HG03159 (cell line): ENCODE data around the gene DMRTB1.

Experiments used
- ATAC-seq: cut with Tn5 transposase; IDR thresholded peaks from one replicate; pipeline ENCODE4 v1.9.1; 2021; ENCODE audit warnings: mild to moderate bottlenecking, moderate library complexity; ENCODE audit not compliant: unreplicated experiment

The DMRTB1 gene

DNA sequence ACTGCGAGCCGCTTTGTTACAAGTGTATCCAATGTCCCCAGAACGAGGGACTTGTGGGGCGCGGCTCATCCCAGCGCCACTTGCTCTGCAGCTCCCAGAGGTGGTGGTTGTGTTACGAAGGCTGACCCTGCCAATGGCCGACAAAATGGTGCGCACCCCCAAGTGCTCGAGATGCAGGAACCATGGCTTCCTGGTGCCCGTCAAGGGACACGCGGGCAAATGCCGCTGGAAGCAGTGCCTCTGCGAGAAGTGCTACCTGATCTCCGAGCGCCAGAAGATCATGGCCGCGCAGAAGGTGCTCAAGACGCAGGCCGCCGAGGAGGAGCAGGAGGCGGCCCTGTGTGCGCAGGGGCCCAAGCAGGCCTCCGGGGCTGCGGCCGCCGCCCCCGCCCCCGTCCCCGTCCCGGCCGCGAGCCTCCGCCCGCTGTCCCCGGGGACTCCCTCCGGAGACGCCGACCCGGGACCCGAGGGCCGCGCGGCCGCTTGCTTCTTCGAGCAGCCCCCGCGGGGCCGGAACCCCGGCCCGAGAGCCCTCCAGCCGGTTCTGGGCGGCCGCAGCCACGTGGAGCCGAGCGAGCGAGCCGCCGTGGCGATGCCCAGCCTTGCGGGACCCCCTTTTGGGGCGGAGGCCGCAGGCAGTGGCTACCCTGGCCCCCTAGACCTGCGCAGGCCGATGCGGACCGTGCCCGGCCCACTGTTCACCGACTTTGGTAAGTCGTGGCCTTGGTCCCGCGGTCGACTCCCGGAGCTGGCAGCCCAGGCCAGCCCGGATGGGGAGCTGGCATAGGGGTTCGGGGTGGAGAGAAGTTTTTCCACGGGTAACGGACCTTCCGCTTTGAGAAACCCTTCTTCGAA is at the start of gene DMRTB1:
DMRTB1 (plus strand) TSS at position 79 of the 855 bp plus-strand sequence; CDS start at position 134, 55 bp downstream.
- ATAC-seq, result no peak

DNA sequence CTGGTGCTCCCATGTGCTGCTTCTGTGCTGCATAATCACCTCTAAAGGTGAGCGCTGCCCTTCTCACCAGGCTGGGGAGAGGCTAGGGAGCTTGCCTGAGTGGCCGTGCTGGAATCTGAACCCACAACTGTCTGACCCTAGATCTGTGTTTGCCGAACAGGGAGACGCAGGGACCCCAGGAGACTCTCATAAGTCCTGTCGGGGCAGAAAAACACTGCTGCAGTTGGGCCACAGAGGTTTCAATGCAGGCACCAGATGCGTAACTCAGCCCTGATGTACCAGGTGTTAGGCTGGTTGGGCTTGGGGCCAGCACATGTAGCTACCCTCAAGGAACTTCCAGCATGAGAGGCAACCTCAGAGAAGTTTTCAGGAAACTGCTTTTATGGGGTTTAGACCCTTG is 49.5 kb upstream of the DMRTB1 start:
- ATAC-seq, result no peak

DNA sequence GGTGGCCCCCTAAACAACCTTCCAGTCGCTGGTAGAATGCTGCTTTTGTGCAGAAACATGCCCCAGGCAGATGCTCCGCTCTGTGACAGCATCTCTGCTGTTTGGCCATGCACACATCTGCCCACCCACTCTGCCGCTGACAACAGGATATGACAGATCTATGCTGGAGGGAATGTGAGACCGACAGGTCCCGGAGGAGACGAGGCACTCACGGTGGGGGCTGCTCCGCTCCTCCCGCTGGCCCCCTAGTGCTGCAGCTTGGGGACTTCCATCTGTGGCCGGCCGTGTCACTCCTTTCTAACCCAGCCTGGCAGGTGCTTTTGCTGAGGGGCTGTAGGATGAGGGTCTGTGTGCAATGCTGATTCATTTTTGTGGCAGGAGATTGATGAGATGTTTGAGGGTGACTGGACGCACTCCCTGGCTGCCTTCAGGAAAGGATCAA is 49.1 kb upstream of the DMRTB1 start:
- no peak for ATAC-seq

DNA sequence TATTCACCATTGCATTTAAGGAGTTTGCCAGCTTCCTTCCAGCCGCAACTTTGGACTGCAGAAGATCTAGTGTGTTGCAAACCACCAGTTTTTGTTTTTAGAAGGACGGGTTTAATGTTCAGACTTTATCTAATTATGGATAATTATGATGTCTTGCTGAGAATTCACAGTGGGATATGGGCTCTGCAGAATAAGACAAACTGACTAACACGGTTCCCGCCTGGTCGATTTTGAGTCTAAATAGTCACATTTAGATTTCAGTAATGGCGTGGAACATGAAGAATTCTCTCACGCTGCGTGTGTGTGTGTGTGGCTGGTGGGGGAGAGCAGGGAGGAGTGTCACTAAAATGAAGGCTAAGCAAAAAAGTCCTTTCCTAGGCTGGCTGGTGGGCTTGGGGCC is 48.5 kb upstream of the DMRTB1 start:
- no peak for ATAC-seq

DNA sequence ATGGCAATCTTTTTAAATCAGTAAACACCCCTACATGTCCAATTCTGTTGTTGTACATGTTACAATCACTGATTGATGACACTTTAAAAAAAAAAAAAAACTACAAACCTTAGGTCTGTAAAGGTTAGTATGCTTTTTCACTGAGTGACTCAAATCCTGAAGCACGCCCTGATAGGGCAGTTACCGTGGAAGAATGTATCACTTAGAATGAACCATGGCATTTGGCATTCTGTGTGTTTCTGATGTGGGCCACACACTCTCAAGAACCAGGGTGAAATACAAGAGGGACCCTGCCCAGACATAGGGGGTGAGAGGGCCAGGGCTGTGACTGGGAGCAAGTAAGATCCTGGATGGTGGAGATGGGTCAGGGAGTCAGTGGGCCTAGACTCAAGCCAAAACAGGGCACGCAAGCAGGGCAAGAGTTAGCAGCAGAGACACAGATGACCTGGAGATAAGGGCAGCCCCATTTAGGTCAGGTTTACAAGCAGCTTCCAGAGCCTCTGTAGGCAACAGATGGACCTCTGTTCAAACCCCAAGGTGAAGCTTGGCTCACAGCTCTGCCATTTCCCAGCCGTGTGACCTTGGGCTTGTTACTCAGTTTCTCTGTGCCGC is 47.6 kb upstream of the DMRTB1 start:
- no peak for ATAC-seq

DNA sequence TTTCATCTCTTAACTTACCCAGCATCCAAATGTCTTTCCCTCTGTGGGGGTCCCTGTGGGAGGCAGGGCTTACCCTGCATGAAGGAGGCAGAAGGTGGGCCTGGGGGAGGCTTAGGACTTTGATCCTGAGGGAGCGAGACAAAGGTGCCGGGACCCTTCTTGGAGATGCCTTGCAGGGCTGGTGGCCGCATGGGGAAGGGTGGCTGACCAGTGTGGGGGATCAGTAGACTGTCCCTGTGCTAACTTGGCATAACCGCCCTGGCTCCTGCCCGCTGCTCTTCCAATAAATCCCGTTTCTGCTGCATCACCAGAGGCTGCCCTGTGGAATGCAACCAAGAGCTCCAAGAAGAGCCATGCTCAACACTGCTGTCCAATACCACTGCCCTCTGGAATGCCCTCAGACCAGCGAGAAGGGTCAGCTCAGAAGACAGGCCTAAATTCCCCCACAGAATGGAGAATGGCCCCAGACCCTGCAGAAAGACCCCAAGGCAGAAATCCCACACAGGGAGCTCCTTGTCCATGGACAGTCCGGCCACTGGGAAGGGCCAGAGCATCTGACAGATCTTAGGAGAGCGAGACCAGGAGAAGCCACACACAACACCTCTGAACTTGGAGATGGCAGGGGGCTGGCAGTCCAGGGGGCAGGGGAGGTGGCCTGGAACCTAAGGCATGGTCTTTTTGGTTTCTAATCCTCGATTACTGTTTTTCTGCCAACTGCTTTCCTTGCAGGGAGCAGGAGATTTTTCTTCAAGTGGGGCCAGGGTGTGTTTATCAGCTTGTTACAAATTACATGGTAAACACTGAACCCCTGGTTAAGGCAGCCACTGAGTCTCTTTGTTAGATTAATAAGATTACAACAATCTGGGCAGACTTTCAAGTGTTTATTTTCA is 46.7 kb upstream of the DMRTB1 start:
- no peak for ATAC-seq

DNA sequence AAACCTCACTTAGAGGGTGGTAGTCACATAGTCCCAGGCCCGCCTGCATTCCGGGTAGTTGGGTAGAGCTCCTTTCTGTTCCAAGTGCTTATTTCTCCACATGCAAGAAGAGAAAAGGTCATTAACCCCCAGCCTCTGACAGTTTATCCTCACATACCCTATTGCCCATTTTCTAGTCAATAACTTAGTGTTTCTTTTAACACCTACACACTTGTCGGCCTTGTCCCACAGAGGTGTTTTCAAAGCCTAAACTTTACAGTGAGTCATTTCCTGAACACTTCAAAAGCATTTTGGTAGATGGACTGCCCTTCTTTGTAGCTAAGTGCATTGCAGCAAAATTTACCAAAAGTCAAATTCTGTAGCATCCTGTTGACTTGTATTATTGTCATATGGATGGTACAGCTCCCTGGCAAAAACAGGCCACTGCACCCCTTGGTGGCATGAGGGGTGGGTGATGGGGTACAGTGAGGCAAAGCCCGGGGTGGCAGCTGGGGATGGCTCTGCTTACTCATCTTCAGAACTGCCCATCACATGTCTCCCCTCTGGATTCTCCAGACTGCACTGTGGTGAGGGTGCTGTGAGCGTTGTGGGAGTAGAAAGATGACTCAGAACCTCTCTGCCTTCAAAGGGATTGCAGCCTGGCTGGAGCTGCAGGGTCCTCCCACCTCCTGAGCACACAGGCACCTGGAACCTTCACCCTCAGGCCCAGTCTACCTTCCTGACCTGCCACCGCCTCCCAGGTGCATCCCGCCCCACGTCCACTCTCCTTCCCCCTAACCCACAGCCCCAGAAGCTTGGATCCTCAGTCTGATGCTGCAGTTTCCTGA is 45.8 kb upstream of the DMRTB1 start:
- no peak for ATAC-seq

DNA sequence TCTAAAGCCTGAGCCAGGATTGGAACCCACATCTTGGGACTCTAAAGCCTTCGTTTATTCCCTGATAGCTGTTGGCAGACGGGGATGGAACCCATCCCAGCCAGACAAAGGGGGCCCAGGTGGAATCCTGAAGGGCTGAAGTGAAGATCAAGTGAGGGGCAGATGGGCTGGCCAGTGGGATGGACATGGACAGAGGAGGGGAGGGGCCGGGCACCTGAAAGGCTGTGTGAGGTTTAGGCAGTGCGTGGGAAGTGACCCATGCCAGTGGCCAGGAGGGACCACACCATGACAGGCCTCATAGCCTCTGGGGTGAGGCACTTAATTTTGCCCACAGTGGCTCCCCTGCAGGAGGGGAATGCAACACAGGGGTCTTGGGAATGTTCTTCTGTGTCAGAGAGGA is 44.6 kb upstream of the DMRTB1 start:
- ATAC-seq, result no peak

DNA sequence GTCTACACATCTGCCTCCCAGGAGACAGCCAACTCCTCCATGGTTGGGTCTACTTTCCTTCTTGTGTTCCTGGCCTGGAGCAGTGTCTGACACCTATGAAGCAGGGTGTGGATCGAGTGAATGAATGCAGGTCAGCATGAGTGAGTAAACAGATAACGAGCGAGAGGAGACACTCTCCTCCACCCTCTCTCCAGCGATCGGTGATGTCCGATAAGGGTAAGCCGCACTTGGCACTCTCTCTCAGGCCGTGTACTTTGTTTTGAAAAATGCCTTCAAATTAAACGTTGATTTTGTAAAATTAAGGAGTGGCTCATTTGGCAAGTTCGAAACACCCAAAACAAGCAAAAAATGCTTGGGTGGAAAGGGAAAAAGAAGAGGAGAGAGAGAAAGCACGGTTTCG is 43.8 kb upstream of the DMRTB1 start:
- ATAC-seq, result no peak

DNA sequence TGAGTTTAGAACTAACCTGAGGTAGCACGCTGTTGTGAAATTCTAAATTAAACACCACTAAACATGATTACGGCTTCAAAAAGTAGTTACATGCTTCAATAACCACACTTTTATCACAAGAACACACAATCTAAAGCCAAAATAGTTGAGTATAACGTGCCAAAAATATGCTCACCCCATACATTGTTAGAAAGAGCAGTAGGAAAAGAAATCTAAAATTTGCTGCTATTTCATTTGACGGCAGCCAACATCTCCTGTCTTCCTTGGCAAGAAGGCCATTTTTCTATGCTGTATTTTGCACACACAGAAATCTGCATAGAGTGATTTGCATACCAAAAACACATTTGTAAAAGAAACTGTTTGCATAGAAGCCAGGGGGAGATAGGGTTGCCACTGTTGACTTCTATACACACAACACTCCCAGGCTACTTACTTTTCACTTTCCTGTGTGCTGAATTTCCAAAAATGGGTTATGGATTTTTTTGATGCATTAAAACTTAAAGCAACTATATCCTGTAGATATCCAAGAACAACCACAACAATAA is 42.9 kb upstream of the DMRTB1 start:
- ATAC-seq, result no peak

DNA sequence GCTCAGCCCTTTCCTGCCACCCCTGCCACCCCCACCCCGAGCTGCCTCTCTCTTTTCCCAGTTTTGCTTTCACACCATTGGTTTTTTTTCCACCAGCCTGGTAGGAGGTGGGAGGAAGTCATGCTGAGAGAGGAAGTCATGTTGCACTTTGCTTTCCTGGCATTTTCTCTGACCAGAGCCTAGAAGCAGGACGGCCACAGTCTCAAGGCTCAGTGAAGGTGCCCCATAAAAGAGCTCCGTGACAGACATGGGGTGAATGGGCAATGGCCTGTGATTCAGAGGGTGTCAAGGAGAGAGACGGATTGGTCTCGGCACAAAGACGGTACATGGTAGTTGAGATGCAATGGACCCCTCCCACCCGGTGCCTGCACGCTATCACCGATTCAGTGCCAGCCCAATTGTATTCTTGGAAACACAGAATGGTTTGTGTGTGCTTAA is 42.1 kb upstream of the DMRTB1 start:
- ATAC-seq, result no peak

DNA sequence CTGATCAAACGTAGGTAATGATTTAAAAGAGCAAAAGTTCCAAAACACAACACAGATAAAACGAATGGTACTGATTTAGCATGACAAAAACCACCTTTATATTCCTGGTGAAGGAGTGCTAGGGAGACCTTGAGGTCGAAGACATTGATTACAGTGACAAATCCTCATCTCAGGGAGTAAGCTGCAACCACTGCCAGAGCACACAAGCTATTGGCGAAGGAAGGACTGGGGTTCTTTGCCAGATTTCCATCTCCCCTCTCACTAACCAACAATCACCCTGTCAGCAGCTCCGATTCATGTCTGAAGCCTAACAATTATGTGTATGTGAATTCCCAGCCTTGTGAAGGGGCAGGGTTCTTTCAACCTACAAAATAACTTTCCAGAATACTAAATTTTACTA is 40.2 kb upstream of the DMRTB1 start:
- ATAC-seq, result no peak

DNA sequence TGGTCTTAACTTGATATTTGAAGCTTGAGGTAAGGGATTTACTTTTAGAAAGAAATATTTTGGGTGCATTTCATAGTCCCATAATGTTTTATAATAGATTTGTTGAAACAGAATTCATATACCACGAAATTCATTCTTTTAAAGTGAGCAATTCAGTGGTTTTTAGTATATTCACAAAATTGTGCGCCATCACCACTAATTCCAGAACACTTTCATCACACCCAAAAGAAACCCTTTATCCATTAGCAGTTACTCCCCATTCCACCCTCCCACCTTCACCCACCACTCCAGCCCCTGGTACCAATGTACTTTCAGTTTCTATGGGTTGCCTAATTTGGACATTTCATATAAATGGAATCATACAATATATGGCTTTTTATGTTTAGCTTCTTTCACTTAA is 38.9 kb upstream of the DMRTB1 start:
- ATAC-seq, result no peak

DNA sequence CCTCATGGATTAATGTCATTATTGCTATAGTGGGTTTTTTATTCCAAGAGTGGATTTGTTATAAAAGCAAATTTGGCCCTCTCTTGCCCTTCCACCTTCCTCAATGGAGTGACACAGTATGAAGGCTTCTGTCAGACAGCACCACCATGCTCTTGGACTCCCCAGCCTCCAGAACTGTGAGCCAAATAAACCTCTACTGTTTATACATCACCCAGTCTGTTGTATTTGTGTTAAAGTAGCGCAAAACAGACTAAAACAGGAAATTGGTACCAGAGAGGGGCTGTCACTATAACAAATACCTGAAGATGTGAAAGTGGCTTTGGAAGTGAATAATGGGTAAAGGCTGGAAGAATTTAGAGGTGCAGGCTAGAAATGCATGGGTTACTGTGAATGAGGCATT is 38.0 kb upstream of the DMRTB1 start:
- ATAC-seq, result no peak

DNA sequence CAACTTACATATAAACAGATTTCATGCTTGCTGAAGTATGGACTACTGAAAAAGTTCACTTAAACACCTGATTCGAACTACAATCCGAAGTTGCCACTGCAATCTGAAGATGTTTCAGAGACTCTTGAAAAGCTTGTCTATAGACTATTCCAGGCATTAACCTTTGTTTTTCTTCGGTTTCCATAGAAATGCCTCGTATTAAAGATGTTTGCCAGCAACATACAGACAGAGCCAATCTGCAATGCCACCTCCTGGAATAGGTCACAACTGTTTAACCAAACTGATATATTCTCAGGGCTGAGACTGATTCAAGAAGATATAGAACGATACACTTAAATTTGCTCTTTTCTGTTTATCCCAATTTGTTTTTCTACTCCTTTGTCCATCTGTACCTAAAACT is 28.9 kb upstream of the DMRTB1 start:
- no peak for ATAC-seq

DNA sequence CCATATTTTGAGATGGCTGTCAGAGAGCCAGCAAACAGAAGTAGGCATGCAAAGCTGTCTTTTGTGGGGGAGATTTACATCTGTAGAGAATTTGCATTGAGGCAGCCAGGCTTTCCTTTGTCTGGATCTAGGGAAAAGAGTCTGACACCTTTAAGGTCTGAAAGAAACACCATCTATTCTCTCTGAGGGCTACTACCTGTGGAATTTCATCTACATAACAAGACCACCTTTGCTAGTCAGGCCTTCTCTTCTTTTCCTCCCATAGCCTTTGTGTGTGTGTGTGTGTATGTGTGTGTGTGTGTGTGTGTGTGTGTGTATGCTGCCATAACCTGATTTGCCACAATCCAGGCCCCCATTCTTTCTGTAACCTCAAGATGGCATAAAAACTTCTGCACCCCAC is 28.4 kb upstream of the DMRTB1 start:
- ATAC-seq, result no peak

DNA sequence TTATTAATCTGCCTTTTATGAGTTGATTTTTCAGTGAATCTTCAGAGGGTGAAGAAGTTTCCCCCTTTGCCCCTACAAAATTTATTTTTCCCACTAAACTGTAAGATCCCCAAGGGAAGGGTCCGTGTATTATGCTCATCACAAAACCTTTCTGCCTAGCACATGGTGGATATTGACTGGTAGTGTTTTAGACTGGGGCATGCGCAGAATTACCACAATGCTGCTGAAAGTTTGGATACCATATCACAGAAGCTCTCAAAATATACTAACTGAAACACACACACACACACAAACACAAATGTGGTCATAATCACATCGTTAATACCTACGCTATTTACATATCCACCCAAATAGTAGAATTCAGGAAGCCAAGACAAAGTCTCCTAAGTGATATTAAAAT is 28.0 kb upstream of the DMRTB1 start:
- ATAC-seq, result no peak

DNA sequence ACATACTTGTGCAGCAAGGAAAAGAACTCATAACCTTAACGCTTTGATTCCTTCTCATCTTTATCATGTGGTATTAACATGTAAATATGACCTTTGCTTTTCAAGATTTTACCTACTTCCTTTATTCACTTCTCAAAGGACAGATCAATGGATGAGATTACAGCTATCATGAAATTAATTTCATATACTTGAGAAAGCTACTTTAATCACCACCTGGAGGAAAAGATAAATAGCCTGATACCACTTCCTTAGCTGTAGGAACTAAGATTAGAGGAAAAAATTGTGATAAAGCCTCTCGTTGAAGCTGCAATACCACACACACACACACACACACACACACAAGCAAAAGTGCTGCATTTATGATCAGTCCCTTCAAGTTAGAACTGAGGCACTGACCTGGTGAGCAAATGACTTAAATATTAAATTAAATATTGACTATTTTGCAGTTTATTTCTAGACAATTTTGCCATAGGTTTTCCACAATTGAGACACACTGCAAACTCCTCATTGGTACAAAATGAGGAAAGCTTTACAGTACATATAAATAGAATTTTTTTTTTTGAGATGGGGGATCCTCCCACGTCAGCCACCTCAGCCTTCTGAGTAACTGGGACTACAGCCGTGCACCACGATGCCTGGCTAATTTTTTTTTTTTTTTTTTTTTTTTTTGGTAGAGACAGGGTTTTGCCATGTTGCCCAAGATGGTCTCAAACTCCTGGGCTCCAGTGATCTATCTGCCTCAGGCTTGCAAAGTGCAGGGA is 27.2 kb upstream of the DMRTB1 start:
- ATAC-seq, result no peak

DNA sequence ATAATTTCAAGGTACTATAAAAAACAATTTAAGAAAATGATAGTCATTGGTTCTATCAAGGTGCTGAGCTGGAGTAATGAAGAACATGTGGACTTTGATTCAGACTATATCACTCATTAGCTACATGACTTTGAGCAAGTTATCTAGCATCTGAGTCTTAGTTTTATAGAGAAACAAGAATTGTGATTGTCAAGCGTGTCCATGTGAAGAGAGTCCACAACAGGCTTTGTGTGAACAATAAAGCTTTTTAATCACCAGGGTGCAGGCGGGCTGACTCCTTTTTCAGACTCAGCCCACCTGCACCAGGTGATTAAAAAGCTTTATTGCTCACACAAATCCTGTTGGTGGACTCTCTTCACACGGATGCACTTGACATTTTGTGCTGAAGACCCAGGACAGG is 26.6 kb upstream of the DMRTB1 start:
- no peak for ATAC-seq
